HG02763 (cell line): Measurements from ENCODE around the gene RASA2.
"Not testable (repeated sequence)": the region's sequence is repeated elsewhere in the genome, so short reads cannot be mapped to it uniquely, and the experiment has no call there.

Experiments used
- ATAC-seq: cut with Tn5 transposase; IDR thresholded peaks from one replicate; pipeline ENCODE4 v1.9.1; 2021; ENCODE audit warnings: mild to moderate bottlenecking, moderate library complexity; ENCODE audit not compliant: unreplicated experiment

Gene RASA2

DNA sequence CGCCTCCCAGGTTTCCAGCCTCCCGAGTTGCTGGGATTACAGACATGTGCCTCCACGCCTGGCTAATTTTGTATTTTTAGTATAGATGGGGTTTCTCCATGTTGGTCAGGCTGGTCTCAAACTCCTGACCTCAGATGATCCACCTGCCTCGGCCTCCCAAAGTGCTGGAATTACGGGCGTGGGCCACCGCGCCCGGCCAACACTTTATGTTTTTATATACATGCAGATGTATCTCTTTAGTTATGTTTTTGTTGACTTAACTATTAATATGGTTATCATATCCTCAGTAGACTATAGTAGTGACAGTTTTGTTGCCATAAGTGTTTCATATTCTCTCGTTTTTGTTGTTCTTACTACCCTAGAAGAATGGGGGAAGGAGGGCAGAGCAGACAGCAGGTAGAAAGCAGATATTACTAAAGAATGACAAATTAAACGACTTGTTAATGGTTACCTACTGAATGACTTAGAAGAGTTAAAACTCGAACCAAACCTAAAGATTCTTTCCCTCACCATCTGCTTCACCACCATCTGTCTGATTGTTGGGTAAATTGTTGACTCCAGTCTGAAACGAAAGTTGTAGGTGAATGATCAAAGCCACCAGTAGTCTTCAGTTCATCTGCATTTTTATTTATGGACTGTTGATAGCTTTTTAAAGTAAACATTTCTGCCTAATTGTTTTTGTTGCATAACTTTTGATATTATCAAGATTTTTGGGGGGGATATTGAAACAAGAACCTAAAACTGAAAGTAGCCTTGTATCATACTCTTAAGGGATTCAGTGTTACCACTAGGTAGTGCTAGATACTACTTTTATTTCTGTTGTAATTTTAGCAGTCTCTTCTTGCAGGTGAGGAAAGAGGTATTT lies 89.3 kb downstream of the RASA2 start:
- ATAC-seq = no peak

DNA sequence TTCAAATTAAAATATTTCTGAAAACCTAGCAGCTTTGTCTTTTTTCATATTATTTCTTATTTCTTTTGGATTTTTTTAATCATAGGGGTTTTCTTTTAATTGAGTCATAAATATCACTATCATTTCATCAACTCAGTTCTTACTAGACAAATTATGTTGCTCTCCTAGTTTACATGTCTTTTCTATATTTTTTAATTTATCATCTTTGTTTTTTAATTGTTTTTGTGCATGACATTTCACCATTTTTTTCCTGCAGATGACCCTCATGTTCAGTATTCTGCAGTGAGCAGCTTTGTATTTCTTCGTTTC lies 89.9 kb downstream of the RASA2 start:
- no peak for ATAC-seq

DNA sequence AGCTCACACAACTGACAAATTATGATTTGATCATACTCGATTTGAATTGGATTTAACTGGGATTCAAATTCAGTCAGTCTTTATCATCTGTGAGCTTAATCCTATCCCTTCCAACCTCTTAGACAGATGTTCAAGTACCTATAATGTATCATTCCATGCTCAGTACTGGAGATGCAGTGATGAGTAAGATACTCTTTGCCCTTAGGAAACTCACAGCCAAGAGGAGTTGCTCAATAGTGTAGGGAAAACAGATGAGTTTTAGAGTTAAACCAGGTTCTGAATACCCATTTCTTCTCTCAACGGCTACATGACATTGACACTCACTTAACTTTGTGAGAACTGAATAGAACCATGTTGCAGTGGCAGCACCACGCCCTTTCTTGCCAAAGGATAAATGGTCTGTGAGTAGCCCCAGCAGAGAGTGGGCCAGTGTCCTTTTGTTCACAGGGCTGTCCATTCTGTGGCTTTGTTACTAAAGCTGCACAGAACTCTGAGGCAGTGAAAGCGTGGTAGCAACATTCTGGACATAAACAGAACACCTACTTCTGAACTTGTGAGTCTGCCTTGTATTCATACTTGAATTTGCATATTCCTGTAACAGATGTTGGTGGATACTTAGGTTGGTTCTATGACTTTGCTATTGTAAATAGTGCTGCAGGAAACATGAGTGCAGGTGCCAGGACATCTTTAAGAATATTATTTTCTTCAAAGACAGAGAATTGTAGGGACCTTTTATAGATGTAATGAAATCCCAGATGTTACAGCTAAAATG lies 91.6 kb downstream of the RASA2 start:
- ATAC-seq = no peak

DNA sequence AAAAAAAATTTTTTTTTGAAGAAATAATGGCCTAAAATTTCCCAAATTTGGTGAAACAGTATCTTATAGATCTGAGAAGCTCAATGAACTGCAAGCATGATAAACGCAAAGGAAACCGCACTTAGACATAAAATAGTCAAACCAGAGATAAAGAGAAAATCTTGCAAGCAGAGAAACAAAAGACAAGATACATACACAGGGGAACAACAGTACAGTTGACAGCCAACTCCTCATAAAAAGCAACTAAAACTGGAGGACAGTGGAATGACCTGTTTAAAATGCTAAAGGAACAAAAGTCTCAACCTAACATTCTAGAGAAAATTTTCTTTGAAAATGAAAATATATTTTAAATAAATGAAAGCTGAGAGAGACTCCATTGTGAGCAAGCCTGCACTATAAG lies 107.5 kb downstream of the RASA2 start:
- ATAC-seq = no peak

DNA sequence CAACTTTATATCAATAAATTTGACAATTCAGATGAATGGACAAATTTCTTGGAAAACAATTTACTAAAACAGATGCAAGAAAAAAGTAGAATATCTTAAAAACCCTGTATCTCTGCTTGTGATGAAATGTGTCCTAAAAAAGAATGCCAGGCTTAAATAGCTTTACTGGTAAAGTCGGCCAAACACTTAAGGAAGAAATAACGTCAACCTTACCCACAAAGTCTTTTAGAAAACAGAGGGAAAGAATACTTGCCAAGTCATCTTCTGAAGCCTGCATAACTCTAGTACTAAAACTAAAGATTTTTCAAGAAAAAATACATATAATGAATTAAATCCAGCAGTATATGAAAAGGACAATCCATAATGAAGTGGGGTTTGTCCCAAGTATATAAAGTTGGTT lies 111.1 kb downstream of the RASA2 start:
- no peak for ATAC-seq

DNA sequence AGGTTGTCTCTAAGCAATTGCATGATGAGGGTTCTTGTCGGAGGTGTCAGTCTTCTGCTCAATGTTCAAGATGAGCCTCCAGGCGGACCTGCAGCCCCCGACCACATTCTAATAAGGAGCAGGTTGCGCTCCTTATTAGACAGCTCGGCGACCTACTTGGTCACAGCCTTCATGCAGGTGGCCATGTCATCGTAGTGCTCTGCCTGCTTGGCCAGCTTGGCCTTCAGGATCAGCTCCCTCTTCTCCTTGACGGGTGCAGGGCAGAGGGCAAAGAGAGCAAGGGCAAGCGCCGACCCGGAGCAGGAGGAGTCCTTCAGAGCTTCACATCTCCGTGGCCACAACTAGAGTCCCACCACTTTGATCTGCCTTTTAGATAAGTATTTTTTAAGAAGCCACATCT lies 113.5 kb downstream of the RASA2 start:
- ATAC-seq = no peak

DNA sequence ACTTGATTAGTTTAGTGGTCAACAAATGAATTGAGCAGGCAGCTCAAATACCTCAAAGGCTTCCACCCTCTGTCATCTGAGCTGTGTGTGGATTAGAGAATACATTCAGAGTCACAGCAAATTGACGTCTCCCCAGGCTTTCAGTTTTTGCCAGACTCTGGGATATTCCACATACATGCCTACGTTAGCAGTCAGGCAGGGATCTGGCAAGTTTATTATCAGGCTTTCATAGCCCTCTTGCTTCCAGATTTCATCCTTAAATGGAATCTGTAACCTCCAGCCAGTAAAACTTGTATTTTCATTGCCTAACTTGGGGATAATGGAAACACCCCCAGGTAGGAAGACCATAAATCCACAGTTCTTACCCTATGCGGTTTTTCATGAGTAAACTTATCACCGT lies 115.9 kb downstream of the RASA2 start:
- no peak for ATAC-seq

DNA sequence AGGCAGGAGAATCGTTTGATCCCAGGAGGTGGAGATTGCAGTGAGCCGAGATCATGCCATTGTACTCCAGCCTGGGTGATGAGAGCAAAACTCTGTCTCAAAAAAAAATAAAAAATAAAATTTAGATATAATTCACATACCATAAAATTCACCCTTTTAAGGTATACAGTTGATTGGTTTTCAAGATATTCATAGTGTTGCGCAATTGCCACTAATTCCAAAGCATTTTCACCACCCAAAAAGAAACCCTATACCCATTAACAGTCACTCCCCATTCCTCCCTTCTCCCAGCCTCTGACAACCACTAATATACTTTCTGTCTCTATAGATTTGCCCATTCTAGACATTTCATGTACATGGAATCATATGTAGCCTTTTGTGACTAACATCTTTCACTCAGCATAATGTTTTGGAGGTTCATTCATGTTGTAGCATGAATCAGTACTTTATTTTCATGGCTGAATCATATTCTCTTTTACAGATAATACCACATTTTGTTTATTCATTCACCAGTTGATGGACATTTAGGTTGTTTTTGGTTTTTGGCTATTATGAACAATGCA lies 116.7 kb downstream of the RASA2 start:
- no peak for ATAC-seq

DNA sequence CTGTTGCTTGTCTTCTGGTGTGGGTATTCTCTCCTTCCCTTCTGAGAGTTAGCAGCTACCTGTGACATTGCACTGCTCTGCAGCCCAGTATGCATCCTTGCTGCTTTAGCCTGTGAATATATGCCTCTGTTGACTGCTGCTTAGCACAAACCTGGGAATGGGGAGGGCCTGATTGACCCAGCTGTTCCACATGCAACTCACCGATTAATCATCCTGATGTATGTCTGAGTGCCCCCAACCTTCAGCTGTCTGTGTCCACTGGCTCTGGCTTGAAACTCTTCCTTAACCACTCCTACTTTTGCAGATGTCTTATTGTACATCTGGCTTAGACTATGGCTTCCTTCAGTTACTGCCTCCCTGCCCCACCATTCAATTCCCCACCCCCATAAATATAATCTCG lies 119.1 kb downstream of the RASA2 start:
- ATAC-seq = no peak

DNA sequence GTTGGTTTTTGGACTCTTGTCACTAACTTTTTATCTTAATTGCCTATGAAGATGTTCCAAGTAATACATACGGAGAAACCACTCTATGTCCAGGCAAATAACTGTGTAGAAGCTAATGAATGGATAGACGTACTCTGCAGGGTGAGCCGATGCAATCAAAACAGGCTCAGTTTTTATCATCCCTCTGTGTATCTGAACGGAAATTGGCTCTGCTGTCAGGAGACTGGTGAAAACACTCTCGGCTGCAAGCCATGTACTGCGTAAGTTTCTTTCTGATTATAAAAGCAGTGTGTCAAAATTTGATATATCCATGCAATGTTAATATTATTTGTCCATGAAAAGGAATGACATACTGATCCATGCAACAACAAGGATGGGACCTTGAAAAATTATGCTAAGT lies 121.6 kb downstream of the RASA2 start:
- no peak for ATAC-seq

DNA sequence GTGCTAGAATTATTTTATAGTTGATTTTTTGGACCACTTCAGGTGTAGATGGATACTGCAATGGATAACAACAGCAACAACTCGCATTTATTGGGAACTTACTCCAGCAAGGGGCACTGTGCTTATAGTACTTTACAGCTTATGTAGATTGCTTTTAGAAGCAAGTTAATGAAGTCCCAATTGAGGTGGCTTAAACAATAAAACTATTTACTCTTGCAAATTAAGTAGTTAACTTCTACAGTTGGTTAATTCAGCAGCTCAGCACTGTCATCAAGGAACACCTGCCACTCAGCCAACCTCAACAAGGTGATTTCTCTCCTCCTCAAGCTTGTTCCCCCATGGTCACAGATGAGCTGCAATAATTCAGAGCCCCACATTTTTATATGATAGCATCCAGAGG lies 124.1 kb downstream of the RASA2 start:
- no peak for ATAC-seq

DNA sequence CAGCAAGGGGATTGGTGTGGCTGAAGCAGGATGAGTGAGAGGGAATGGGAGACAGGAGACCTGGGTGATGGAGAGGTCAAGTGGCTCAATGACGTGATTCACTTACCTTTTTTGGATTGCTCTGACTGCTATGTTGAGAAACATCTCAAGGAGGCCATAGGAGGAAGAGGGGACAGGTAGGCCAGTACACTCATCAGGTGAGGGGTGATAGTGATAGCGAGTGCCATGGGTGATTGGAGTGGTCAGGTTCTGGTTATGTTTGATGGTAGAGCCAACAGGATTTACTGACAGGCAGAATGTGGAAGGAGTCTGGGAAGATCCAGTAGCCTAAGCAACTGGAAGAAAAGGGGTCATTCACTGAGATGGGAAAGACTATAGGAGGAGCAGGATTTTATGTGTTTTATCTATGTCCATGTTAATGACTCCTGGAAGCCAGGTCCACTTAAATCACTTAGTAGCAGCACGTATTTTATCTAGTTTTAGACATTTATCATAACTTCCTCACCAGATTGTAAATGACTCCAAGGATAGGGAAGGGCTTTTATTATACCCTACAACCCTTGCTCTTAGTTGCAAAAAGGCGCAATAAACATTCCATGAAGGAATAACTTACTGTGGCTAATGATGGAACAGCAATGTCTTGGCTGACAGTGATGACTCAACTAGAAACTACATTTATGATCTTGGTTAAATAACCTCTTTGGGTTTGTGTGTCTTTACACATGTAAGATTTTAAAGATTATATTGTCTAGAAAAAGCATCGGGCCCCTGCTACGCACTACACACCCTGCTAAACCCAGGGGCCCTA lies 131.5 kb downstream of the RASA2 start:
- no peak for ATAC-seq

DNA sequence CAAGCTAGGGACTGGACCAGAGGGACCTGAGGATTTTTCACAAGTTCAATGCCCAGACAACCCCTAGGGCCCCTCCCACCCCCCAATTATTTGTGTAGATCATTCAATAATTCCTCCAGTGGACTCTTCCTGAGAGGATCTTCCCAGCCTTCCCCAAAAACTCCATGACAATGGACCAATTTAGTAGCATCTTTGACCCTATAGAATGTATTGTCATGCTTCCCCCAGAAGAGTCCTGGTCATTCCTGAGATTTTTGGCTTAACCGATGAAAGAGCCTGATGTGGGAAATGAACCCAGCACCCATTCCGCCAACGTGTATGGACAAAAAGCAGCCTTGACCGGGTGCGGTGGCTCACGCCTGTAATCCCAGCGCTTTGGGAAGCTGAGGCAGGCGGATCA lies 132.1 kb downstream of the RASA2 start:
- ATAC-seq = no peak

DNA sequence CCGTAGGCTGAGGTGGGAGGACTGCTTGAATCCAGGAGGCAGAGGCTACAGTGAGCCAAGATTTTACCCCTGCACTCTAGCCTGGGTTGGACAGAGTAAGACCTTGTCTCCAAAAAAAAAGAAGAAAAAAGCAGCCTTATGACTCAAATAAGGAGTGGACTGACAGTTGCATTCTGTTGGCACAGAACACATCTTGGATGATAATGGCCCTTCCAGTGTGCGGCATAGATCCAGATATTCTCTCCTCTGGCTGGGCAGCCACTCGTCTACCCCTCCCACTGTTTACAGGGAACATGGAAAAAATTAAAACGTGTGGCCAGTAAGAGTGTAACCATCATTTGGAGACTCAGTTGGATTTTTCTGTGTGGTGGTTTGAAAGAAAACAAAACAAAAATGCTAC lies 132.6 kb downstream of the RASA2 start:
- no peak for ATAC-seq

DNA sequence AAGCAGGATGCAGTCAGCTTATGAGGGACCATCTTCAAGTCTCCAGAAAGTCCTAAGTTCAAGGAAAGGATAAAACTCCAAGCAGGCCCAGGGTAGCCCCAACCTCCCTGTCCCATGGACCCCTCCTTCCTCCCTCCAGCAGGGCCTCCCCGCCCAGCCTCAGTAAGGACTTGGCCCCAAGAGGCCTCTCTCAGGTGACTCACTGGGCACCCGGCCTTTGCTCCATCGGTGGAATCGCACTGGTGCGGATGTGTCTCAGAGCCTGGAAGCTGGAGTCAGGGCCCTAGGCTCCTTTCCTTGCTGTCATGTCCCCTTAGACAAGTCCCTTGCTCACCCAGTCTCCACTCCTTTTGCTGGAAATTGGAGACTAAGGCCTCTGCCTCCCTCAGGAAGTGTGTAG lies 136.9 kb downstream of the RASA2 start:
- ATAC-seq = no peak

DNA sequence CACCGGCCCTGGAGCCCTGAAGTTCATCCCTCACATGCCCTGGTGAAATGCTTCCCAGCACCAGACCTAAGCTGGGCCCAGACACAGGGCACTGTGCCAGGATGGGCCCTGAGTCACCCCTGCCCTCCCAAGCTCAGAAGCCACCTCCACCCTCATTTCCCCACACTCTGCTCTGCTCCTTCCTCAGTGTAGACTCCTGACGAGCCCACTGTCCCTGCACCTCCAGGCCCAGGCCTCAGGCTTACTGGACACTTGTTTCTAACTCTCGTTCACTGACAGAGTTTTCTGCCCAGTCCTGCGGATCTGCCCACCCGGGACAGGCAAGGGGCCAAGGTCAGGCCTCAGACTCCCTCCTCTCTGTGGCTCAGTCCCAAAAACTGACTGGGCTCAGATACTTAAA lies 138.7 kb downstream of the RASA2 start:
- ATAC-seq = no peak

DNA sequence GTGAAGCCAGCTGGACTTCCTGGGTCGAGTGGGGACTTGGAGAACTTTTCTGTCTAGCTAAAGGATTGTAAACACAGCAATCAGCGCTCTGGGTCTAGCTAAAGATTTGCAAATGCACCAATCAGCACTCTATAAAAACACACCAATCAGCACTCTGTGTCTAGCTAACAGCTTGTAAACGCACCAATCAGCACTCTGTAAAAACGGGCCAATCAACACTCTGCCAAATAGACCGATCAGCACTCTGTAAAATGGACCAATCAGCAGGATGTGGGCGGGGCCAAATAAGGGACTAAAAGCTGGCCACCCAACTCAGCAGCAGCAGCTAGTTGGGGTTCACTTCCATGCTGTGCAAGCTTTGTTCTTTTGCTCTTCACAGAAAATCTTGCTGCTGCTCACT lies 141.5 kb downstream of the RASA2 start:
- not testable (repeated sequence) for ATAC-seq

DNA sequence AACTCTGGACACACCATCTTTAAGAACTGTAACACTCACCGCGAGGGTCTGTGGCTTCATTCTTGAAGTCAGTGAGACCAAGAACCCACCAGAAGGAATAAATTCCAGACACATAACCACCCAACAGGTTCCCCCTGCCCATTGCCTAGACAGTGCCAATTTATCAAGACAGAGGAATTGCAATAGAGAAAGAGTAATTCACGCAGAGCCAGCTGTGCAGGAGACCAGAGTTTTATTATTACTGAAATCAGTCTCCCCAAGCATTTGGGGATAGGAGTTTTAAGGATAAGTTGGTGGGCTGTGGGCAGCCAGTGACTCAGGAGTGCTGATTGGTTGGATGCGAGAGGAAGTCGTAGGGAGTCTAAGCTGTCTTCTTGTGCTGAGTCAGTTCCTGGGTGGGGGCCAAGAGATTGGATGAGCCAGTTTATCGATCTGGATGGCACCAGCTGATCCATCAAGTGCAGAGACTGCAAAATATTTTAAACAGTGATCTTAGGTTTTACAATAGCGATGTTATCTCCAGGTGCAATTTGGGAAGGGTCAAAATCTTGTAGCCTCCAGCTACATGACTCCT lies 142.1 kb downstream of the RASA2 start:
- not testable (repeated sequence) for ATAC-seq

DNA sequence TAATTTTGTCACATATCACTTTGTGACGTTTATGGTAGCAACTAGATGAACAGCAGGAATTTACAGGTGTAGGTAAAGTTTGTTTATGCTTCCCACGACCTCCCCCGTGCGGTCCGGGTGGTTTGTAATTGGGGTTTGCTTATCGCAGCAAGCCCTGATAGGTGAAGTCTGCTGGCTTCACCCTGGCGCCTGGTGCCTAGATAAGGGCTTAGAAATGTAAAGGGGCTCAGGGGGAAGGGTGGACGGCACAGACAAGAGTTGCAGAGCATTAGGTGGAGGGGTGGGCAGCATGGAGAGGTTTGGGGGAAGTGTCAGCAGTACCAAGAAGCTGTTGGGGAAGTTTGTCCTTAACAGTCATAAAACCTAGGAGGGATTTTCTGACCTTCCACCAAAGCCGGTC lies 143.1 kb downstream of the RASA2 start:
- ATAC-seq = no peak

DNA sequence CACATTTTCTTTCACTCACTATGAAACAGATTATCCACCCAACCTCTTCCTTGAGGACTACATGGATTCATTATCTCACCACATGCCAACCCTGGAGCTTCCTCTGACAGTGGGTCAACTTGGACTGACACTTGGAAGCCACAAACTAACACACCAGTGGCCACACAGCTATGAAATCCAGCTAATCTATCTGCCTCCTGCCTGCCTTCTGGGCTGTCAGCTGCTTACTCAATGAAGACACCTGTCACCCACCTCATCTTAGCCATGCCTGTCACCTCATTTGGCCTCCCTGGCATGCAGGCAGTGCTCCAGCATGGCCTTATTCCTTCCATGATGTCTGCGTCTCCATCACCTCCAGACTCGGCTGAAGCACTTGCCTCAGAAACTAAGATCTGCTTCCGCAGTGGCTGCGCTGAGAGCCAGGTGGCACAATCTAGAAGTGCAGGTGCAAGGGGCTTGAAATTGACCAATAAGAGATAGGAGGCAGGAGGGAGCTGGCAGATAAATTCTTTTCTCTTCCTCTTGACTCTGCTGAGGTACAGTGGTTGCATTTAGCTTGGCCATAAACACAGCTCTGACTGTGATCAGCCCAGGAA lies 146.1 kb downstream of the RASA2 start:
- ATAC-seq = no peak

DNA sequence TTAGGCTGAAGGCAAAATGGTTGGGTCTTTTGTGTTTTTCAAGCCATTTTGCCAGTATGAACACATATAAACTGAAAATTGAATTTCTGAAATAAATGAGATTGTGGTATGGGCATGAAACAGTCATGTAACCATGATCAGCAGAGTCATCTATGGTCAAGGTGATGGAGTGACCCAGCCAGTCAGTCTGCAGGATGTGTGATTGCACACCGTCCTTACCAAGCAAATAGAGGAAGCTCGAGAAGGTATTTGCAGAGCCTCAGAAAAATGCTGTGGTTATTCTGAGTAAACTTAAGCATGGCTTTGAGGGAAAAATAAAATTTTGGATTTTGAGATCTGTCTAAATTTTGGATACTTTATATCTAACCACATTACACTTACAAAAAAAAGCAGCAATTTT lies 155.4 kb downstream of the RASA2 start:
- no peak for ATAC-seq
